ENCODE results near the gene HMCES. TPM values are rescaled to one million over a fixed set of nuclear protein-coding genes. Genes with fewer than 3 reads are reported as not detected.
A peak's percentile ranks its signal among the peaks of the same experiment; 100 is the strongest.

Gene HMCES
- total and polyA plus RNA-seq, 2 of the 13 experiments (the other 11 are each of a cell fraction or from before 2014, with no cell fraction given), result 16.1 to 37.5 TPM

GRCh38 chr3:129323651-129324294, 45.1 kb downstream of the HMCES start (continued):
- TF ChIP-seq ZMYM4 (CRISPR knock-in tag; IDR thresholded peaks at IDR 0.05), result no peak; the same call in 1 of the 2 replicates
- TF ChIP-seq MEIS2 (CRISPR knock-in tag; IDR thresholded peaks at IDR 0.05), result no peak
- TF ChIP-seq GATAD2A (CRISPR knock-in tag; IDR thresholded peaks at IDR 0.05), result 0 out of 2 replicates have a peak, but pooled peaks have one; percentile 24
- TF ChIP-seq HBP1 (CRISPR knock-in tag; IDR thresholded peaks at IDR 0.05; ENCODE audit: low read depth), result no peak
- TF ChIP-seq CREBL2 (CRISPR knock-in tag; IDR thresholded peaks at IDR 0.05; ENCODE audit: borderline replicate concordance), result no peak
- TF ChIP-seq PBX2 (CRISPR knock-in tag; IDR thresholded peaks at IDR 0.05), result no peak
- no peak for TF ChIP-seq ZNF589 (CRISPR knock-in tag; conservative IDR thresholded peaks at IDR 0.05)
- TF ChIP-seq CENPX (CRISPR knock-in tag; IDR thresholded peaks at IDR 0.05), result no peak
- TF ChIP-seq ZNF652 (CRISPR knock-in tag; IDR thresholded peaks at IDR 0.05; ENCODE audit: borderline replicate concordance, low read depth), result no peak
- TF ChIP-seq TEAD2 (CRISPR knock-in tag; IDR thresholded peaks at IDR 0.05), result no peak
- no peak for TF ChIP-seq ZNF280D (CRISPR knock-in tag; IDR thresholded peaks at IDR 0.05)
- no peak for TF ChIP-seq ZFP82 (CRISPR knock-in tag; IDR thresholded peaks at IDR 0.05; ENCODE audit: borderline replicate concordance)
- no peak for TF ChIP-seq RNF2 (conservative IDR thresholded peaks at IDR 0.05; ENCODE audit: low read depth)
- no peak for TF ChIP-seq ZSCAN9 (CRISPR knock-in tag; IDR thresholded peaks at IDR 0.05; ENCODE audit: borderline replicate concordance)
- TF ChIP-seq ZNF660 (CRISPR knock-in tag; IDR thresholded peaks at IDR 0.05; ENCODE audit: borderline replicate concordance, low read depth), result no peak
- no peak for TF ChIP-seq HOXA5 (CRISPR knock-in tag; IDR thresholded peaks at IDR 0.05)
- TF ChIP-seq ZNF264 (CRISPR knock-in tag; IDR thresholded peaks at IDR 0.05), result peak; percentile 66; the same call in 1 of the 2 replicates
- no peak for TF ChIP-seq NFKBIZ (CRISPR knock-in tag; IDR thresholded peaks at IDR 0.05)
- no peak for TF ChIP-seq SMARCC2 (IDR thresholded peaks at IDR 0.05)
- no peak for TF ChIP-seq JARID2 (CRISPR knock-in tag; IDR thresholded peaks at IDR 0.05; ENCODE audit: insufficient replicate concordance)
- 0 out of 2 replicates have a peak, but pooled peaks have one; percentile 16 for TF ChIP-seq SOX5 (CRISPR knock-in tag; IDR thresholded peaks at IDR 0.05; ENCODE audit: borderline replicate concordance)
- no peak for TF ChIP-seq HNRNPLL (IDR thresholded peaks at IDR 0.05; ENCODE audit: low read depth, low read length, poor library complexity, severe bottlenecking)
- no peak for TF ChIP-seq MAFG (CRISPR knock-in tag; IDR thresholded peaks at IDR 0.05)
- TF ChIP-seq WIZ (CRISPR knock-in tag; IDR thresholded peaks at IDR 0.05), result no peak
- no peak for TF ChIP-seq GLI4 (CRISPR knock-in tag; IDR thresholded peaks at IDR 0.05; ENCODE audit: borderline replicate concordance)
- no peak for TF ChIP-seq EED (CRISPR knock-in tag; IDR thresholded peaks at IDR 0.05)
- TF ChIP-seq RBM39 (IDR thresholded peaks at IDR 0.05; ENCODE audit: low read depth, low read length, poor library complexity, severe bottlenecking), result no peak
